Measurements from ENCODE around the gene OR2T1.
"Not testable (repeated sequence)": the region's sequence is repeated elsewhere in the genome, so short reads cannot be mapped to it uniquely, and the experiment has no call there.

Gene OR2T1

DNA sequence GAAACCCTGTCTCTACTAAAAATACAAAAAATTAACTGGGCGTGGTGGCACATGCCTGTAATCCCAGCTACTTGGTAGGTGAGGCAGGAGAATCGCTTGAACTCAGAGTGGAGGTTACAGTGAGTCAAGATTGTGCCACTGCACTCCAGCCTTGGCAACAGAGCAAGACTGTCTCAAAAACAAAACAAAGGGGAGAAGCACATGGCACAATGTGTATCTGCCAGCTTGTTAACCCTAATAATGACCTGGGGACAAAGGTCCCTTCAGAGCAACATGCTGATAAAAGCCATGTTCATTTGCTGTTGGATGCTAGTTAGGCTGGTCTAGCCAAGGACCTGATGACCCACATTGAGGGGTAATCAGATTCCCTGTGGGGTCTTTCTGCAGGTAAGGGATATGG, 53.8 kb downstream of the OR2T1 start:
- H3K9me3 ChIP-seq; intact Hi-C loops (cut with DNase I; ENCODE audit: low total_unique reads); DNase-seq; H3K4me3 ChIP-seq; H3K27me3 ChIP-seq; H3K27ac ChIP-seq; H3K4me1 ChIP-seq; H3K36me3 ChIP-seq: not testable (repeated sequence)
